UCSD-AML1 (cell line): ENCODE measurements around the gene CCDC110.

ENCODE experiments used
- DNase-seq: peaks from one replicate; lab custom pipeline; 2025; ENCODE audit not compliant: unreplicated experiment; lab: John Stamatoyannopoulos, UW

The CCDC110 gene

DNA sequence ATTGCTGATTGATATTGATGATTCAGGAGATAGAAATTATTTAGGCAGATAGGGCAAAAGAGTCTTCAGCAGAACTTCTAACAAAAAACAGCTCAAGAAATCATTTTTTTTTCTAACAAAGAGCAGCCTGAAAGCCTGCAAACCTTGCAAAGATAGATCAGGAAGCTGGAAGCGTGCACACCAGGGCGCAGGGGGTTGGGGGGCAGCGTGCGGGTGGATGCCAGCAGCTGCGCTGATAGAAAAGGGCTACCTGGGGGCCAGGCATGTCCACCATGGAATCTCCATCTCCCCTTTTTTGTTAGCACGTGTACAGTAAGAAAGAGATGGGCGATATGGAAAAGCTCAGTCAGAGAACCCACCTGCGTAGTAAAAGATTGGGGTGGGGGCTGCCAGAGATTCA is 1.7 kb upstream of the CCDC110 start:
- no peak for DNase-seq

DNA sequence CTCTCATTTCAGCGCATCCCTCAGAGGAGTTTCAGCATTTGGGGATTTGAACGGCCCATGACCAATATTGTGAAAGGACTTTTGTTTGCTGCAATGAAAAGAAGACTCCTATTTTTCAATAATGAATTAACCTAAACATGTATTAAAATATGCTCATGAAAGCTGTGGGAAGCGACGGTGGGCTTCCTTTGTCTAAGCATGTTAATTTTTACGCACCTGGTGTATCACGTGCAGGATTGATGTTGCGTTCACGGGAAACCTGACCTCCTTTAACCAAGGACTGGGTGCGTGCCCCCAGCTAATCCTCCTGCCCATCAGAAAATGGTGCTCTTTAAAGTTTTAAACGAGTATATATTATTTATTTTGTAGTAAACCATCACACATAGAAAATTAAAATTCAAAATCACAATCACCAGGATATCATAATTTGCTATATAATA is 590 bp upstream of the CCDC110 start:
- DNase-seq, result no peak

DNA sequence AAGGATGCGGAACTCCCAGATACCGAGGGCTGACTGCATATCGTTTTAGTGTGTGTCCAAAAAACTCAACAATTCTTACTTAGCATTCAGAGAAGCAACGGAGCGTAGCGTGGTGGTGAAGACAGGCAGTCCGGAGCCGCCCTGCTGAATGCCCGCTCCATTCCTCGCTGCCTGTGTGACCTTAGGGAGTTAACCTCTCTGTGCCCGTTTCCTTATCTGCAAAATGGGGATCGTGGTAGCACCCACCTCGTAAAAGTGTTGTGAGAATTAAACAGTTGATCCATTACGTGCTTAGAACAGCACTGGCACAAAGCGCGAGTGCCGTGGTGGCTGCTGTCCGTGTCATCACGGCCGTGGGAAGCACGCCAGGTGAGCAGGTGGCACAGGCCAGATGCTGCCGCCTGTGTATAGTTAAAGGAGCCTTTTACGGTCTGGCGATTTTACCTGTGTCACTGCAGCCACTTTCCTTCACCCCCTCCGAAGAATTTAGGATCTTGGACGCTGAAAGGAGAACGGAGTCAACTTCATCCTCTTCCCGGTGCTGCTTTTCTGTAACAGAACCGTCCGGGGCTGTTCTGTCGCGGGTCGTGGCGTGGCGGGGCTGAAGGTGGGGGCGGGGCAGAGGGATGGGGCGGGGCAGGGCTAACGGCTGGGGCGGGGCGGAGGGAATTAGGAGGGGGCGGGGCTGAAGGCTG is 885 bp downstream of the CCDC110 start:
- no peak for DNase-seq

DNA sequence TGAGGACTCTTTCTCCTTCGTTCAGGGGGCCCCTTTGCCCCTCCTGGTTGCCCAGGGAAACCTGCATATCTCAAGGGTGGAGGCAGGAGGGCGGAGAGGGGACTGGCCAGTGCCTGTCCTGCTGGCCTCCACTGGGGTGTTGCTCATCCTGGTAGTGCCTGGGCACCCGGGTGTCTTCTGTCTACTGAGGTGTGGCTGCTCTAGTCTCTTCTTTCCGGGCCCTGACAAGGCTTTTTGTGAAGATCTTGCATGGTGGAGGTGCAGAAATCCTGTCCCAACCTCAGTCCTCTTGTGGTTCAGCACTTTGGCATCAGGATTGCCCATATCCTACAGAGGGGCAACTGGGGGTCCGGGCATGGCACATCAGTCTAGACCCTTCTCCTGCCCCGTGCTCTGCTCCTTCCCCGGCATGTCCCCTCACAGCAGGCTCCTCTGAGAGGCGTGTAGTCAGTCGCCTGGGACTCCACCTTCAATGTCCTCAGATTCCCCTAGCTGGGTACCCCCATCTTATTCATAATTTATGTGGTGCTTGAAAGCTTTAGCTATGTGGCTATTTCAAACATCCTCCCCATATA is 1.9 kb downstream of the CCDC110 start:
- DNase-seq, result no peak

DNA sequence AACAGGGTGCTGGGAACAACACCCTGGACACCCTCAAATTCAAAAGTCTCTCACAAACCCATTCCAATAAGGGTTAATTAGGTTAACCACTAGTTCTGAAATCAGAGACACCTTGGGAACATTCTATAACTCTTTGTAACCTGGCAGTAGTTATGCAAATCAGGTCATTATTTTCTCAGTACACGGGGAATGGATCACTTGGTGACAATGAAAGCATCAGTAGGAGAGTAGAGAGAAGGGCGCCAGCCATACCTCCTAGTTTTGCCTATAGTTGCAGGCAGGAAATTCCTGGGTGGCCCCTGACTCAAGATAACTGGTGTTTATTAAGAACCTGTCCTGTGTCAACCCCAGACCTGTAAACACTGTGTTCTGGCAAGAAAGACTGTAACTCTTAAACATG is 2.5 kb downstream of the CCDC110 start:
- no peak for DNase-seq

DNA sequence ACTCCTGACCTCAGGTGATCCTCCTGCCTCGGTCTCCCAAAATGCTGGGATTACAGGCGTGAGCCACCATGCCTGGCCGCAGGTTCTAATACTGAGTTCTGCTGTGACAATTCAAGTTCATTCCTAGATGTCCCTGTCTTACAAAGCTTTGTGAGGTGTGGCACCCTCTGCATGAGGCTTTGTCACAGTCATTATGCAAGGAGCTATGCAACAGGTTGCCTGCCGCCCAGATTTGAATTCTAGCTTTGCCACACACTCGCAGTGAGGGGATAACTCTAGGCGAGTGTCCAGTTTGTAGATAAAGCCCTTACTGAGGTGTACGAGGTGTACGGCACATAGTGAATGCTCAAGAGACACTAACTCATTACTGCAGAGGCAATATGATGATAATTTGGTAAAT is 3.5 kb downstream of the CCDC110 start:
- no peak for DNase-seq

DNA sequence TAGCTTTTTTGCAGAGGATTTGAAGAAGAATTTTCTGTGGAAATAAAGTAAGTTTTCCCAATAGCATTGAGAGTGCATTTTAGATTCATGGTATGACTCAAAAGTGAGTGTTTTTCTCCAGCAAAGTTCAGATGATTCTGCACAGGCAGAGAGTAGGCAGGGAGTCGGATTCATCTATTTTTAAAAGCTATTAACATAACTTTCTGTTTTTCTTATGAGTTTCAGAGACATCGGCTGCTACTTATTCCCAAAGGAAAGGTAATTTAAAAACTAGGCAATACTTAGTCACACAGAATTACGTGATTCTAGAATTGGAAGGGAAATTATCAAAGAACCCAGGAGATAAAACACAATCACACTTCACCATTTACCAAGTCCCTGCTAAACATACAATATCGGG is 4.4 kb downstream of the CCDC110 start:
- DNase-seq, result no peak

DNA sequence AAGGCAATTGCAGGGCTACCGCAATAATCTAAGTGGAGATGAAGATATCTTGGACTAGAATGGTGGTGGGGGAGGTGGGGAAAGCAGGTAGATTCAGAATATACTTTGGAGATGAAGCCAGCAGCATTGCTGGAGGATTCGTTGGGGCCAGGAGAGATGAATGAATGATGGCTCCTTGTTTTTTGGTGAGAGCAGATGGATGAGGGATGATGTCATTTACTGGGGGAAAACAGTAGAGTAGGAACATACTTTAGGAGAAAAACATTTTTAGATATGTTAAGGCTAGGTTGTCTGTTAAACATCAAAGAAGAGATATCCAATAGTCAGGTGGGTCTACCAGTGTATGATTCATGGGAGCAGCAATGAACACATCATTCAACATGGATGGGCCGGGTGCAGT is 5.8 kb downstream of the CCDC110 start:
- DNase-seq, result no peak

DNA sequence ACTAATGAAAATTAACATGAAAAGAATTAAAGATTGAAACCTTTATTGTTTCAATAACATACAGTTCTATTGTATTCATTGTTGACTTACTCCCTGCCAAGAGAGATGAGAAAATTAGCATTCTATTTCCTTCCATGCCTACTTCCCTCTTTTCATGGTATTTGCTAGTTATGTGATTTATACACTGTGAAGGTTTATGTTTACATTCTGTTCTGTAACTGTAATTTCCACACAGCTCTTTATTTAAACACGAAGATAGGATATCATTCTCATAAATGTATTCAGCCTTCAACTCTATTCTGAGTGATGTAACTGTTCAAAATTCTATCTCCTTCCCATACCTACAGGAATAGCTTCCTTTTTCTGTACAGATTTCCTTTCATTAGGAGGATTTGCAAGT is 6.6 kb downstream of the CCDC110 start:
- DNase-seq, result no peak

DNA sequence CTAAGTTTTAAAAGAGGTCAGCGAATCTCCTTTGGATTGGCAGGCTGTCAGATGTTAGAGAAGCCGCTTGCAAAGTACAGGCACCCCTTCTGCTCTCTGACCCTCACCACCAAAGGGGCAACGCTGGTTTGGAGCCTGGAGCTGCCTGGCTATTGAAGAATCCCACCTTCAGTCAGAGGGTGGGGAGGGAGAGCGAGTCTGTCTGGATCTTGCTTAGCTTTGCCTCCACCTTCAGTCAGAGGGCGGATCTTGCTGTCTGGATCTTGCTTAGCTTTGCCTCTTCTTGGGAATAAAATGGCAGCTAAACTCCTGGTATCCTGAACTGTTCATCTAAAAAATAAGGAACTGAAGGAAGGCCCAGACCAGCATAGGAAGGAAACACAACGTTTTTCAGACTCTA is 7.3 kb downstream of the CCDC110 start:
- no peak for DNase-seq

DNA sequence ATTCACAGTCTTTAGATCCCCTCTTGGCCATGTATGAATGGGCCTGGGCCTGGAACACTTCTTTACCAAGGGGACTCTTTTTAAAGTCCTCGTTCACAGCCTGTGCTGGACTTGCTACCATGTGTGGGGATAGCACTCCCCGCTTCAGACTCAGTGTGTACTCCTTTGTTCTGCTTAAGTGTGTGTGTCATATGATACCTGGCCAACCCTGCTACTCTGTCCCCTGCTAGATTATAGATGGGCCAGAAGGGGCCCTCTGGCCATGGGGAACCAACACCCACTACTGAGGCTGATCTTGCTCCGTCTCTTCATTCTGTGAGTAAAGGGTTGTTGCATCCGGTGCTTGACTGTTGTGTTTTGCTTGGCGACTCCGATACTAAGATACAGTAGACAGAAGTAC is 8.0 kb downstream of the CCDC110 start:
- DNase-seq, result no peak

DNA sequence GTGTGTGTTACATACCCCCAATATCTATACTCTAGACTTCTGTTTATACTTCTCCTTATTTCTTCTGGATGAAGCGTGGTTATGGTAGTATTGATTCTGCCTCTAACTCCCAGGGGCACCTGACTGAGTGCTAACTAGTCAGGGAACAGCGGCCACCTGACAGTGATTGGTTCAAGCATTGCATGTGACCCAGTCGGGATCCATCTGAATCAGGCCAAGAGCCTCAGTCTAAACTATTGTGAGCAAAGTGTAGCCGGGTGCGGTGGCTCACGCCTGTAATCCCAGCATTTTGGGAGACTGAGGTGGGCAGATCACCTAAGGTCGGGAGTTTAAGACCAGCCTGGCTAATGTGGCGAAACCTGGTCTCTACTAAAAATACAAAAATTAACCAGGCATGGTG is 10.0 kb downstream of the CCDC110 start:
- DNase-seq, result no peak

DNA sequence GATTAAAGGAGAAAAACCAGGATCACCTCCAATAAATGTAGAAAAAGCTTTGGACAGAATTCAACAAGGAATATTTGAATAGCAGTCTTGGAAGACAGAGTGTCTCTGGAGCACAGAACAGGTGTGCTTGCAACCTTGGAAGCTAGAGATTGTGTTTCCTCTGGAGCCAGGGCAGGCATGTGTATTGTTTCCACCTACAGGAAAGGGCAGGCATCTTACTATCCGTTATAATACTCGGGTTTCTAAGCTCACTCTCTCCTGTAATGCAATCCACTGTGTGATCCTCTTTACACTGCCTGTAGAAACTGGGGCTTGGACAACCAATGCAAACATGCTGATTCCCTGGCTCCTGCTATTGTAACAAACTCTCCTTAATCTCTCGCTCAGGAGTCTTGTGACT is 14.4 kb downstream of the CCDC110 start:
- no peak for DNase-seq

DNA sequence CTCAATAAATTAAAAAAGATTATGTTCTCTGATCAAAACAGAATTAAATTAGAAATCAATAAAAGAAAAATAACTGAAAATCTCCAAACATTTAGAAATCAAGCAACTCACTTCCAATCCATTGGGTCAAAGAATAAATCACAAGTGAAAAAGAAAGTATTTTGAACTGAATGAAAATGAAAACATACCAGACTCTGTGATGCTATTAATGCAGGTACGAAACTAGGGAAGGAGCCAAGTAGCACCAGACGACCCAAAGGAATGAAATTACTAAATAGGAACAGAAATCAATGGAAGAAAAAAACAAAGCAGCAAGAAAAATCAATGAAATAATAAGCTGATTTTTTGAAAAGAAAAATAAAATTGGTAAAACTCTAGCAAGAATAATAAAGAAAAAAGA is 15.4 kb downstream of the CCDC110 start:
- DNase-seq, result no peak

DNA sequence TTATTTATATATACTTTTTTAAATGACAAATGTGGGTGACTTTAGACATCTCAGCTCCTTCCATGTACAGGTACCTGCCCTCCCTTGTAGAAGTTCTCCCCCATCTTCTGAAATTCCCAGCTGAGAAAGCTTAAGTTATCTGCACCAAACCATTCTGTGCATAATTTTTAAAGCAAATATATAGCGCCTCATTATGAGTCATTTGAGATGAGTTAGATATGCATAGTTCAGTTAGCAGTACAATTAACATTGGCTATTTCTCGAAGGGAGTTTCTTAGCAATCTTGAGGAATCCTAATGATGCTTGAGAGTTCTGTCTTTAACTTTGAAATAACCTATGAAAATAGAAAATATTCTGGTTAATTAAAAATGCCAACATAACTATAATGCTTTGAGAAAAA is 26.3 kb downstream of the CCDC110 start:
- no peak for DNase-seq

DNA sequence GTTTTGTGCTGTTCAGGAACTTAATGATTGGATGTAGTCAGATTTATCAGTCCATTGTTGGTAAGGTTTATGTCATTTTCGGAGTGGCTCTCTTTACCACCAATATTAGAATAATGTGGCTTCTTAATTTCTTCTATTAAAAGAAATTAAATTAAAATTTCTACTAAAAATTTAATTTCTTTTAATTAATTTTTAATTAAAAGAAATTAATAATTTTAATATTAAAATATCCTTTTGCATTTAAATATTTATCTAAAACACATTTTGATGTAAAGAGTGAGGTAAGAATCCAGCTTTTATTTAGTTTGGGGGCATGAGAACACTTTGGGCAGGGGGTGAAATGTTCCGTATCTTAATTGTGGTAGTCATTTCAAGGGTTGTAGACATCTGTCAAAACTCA is 30.1 kb downstream of the CCDC110 start:
- no peak for DNase-seq

DNA sequence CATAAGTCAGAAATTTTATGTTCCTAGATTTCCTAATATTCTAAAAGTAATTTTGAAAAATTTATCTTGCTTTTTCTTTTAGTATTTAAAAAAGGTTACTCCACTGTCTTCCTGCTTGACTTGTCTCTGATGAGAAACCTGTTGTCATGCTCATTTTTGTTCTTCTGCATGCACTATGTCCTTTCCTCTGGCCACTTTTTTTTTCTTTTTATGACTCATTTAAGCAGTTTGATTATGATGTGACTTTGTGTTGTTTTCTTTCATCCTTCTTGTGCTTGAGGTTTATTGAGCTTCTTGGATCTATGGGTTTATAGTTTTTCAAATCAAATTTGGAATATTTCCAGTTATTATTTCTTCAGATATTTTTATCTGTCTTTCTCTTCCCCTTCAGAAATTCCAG is 33.7 kb downstream of the CCDC110 start:
- no peak for DNase-seq

DNA sequence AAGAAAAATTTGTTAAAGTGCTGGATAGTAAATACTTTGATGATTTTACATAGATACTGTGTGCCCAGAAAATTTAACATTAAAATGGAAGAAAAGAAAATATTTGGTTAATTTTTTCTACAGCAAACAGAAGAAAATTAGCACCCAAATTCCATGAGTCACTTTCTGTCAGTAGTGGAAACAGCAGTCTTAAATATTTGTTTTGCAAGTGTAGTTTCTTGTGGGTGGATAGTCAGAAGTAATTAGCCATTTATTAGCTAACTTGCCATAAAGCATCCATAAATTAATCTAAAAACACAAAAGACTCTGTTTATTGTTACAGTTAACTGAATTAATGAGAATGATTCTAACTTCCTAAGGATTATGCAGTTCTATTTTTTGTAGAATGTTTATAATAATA is 36.1 kb downstream of the CCDC110 start:
- DNase-seq, result no peak

DNA sequence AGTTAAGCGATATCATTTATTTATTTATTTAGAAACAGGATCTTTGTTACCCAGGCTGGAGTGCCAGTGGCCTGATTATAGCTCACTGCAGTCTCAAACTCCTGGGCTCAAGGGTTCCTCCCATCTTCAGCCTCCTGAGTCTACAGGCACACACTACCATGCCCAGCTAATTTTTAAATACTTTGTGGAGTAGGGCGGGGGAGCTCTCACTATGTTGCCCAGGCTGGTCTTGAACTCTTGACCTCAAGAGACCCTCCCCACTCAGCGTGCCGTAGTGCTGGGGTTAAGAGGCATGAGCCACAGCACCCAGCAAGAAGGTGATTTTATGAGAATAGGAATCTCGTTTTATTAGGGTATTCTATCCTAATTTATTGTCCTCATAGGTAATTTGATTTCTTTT is 41.9 kb downstream of the CCDC110 start:
- DNase-seq, result no peak

DNA sequence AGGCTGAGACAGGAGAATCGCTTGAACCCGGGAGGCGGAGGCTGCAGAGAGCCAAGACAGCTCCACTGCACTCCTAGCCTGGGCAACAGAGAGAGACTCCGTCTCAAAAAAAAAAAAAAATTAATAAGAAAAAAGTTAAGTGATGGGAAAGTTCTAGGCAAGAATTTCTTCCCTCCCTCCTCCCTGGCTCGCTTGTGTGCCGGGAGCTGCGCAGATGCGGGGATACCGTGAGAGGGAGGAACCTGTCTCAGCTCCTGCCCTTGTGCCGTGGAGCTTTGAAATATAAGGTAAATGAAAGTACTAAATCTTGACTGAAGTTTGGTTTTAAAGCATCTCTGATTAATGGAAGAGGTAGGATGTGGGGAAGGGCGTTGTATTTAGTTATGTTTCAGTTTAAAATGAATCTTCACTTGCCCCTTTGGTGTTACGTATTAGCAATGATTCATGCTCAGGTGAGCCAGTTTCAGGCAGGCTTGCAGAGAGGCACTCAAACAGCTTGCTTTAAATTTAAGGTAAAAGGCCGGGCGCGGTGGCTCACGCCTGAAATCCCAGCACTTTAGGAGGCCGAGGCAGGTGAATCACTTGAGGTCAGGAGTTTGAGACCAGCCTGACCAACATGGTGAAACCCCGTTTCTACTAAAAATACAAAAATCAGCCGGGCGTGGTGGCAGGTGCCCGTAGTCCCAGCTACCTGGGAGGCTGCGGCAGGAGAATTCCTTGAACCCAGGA is 44.4 kb downstream of the CCDC110 start:
- DNase-seq, result no peak

DNA sequence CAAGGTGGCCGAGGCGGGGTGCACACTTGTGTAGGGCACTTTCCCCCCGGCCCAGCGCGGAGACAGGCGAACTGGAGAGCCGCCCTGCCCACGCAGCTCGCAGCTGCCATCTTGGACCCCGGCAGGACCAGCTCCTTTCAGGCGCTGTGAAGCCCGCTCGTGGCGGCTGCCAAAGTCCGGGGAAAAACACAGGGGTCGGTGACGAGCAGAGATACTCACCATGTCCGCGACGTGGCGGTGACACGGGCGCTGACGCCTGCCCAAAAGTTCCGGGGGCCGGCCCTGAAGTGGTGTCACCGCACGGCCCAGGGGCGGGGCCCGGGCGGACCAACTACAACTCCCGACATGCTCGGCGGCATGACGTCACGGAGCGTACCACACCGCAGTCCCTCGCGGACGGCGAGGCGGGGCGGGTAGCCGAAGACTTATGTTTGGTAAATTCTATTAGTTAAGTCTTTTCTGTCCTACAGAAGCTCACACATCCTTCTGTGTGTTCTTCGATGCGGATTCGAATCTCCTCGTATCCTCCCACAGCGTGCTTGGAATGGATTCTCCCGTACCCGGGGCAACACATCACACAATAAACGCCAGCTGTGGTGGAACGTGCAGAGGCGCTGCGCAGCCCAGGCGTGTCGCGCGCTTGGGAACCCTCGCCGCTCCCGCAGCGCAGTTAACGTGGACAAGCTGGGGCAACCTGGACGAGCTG is 45.7 kb downstream of the CCDC110 start, which contains the start of gene UFSP2:
UFSP2 (minus strand) TSS at position 318 of the 706 bp plus-strand sequence; CDS start at position 222, 96 bp downstream.
- peak; percentile 88 for DNase-seq
